ENCODE results near the gene SLC22A1. TPM values are rescaled to one million over a fixed set of nuclear protein-coding genes. Genes with fewer than 3 reads are reported as not detected.
"Not testable (repeated sequence)": the region's sequence is repeated elsewhere in the genome, so short reads cannot be mapped to it uniquely, and the experiment has no call there.

SLC22A1 gene
- total RNA-seq, 1 experiment from 2014 or later, result not detected

GRCh38 chr6:160103825-160104100 is 17.9 kb upstream of the SLC22A1 start:
- no peaks in the 10 kb centered on the region for H3K9me3 ChIP-seq (replicated peaks)
- H3K36me3 ChIP-seq, result peaks cover 46% of the 10 kb centered on the region
- no peak overlapping the region for H3K27ac ChIP-seq
- no peaks in the 10 kb centered on the region for H3K4me1 ChIP-seq (replicated peaks)
- no peak for DNase-seq (ENCODE audit: low read depth in 1 of 2, low spot score in 2 of 2)
- H3K27me3 ChIP-seq (replicated peaks), result no peaks in the 10 kb centered on the region
- H3K4me3 ChIP-seq, result no peak overlapping the region

GRCh38 chr6:160104821-160105517 is 16.6 kb upstream of the SLC22A1 start:
- H3K4me3 ChIP-seq, result no peak overlapping the region
- H3K4me1 ChIP-seq (replicated peaks), result no peaks in the 10 kb centered on the region
- H3K27ac ChIP-seq, result no peak overlapping the region
- no peaks in the 10 kb centered on the region for H3K27me3 ChIP-seq (replicated peaks)
- H3K36me3 ChIP-seq, result peaks cover 42% of the 10 kb centered on the region
- no peak for DNase-seq (ENCODE audit: low read depth in 1 of 2, low spot score in 2 of 2)
- H3K9me3 ChIP-seq (replicated peaks), result no peaks in the 10 kb centered on the region

DNA sequence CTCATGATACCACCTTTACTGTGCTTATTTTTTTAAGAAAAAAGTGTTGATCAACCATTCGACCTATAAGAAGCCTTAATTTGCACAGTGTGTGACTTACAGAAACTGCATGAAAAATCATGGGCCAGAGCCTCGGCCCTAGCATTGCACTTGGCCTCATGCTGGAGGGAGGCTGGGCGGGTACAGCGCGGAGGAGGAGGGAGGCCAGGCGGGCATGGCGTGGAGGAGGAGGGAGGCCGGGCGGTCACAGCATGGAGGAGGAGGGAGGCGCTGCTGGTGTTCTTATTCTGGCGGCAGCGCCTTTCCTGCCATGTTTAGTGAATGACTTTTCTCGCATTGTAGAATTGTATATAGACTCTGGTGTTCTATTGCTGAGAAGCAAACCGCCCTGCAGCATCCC is 15.6 kb upstream of the SLC22A1 start:
- DNase-seq (ENCODE audit: low read depth in 1 of 2, low spot score in 2 of 2), result no peak
- Histone ChIP-seq H3K36me3 (peaks cover 41% of the 10 kb centered on the region), H3K9me3 (replicated peaks) (no peaks in the 10 kb centered on the region)

GRCh38 chr6:160106701-160107100 is 14.9 kb upstream of the SLC22A1 start:
- Histone ChIP-seq H3K27me3 (replicated peaks) (no peaks in the 10 kb centered on the region), H3K27ac (no peak overlapping the region), H3K9me3 (replicated peaks) (no peaks in the 10 kb centered on the region), H3K4me1 (replicated peaks) (no peaks in the 10 kb centered on the region), H3K36me3 (peaks cover 36% of the 10 kb centered on the region), H3K4me3 (no peak overlapping the region)
- DNase-seq (ENCODE audit: low read depth in 1 of 2, low spot score in 2 of 2), result no peak

More for the DNA sequence above, 15.6 kb upstream of the SLC22A1 start:
- H3K4me1 ChIP-seq (replicated peaks), result no peaks in the 10 kb centered on the region
- no peak overlapping the region for H3K4me3 ChIP-seq
- H3K27me3 ChIP-seq (replicated peaks), result no peaks in the 10 kb centered on the region
- H3K27ac ChIP-seq, result no peak overlapping the region

- Histone ChIP-seq H3K4me3 (no peak overlapping the region), H3K36me3 (peaks cover 30% of the 10 kb centered on the region), H3K27me3 (replicated peaks) (no peaks in the 10 kb centered on the region), H3K9me3 (replicated peaks) (no peaks in the 10 kb centered on the region), H3K4me1 (replicated peaks) (no peaks in the 10 kb centered on the region), H3K27ac (no peak overlapping the region)
- DNase-seq (ENCODE audit: low read depth in 1 of 2, low spot score in 2 of 2), result no peak
Observed at GRCh38 chr6:160108077-160108476, 13.5 kb upstream of the SLC22A1 start.

GRCh38 chr6:160110586-160111123 is 11.0 kb upstream of the SLC22A1 start:
- DNase-seq (ENCODE audit: low read depth in 1 of 2, low spot score in 2 of 2), result no peak
- Histone ChIP-seq H3K27me3 (replicated peaks) (no peaks in the 10 kb centered on the region), H3K36me3 (peaks cover 10% of the 10 kb centered on the region; the same call in 1 of the 2 replicates), H3K4me3 (no peak overlapping the region), H3K27ac (no peak overlapping the region), H3K4me1 (replicated peaks) (no peaks in the 10 kb centered on the region), H3K9me3 (replicated peaks) (no peaks in the 10 kb centered on the region)

GRCh38 chr6:160111806-160112205 is 9.8 kb upstream of the SLC22A1 start:
- no peaks in the 10 kb centered on the region for H3K36me3 ChIP-seq
- H3K9me3 ChIP-seq (replicated peaks), result no peaks in the 10 kb centered on the region
- no peaks in the 10 kb centered on the region for H3K4me1 ChIP-seq (replicated peaks)
- no peak overlapping the region for H3K27ac ChIP-seq
- no peak for DNase-seq (ENCODE audit: low read depth in 1 of 2, low spot score in 2 of 2)
- no peaks in the 10 kb centered on the region for H3K27me3 ChIP-seq (replicated peaks)
- no peak overlapping the region for H3K4me3 ChIP-seq

DNA sequence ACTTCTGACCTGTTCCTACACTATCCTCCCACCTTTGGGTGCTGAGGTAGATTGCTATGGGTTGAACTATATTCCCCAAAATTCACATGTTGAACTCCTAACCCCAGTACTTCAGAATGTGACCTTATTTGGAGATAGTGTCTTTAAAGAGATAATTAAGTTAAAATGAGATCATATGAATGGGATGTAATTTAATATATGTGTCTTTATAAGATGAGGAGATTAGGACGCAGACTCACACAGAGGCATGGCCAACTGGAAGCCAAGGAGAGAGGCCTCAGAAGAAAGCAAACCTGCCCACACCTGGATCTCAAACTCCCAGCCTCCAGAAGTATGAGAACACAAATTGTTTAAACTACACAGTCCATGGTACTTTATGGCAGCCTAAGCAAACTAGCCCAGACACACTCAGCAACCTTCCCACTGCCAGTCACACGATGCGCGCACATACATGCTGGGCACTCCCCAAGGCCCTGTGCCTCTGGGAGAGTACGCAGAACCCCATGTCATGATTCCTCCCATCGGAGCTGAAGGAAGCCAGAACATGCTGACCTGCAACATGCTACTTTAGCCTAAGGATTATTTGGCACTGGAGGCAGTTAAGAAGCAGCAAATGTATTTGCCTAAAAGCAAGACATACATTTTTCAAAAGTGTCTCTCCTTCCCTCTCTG is 8.9 kb upstream of the SLC22A1 start:
- no peaks in the 10 kb centered on the region for H3K9me3 ChIP-seq (replicated peaks)
- no peak for DNase-seq (ENCODE audit: low read depth in 1 of 2, low spot score in 2 of 2)
- no peak overlapping the region for H3K4me3 ChIP-seq
- no peak overlapping the region for H3K27ac ChIP-seq
- no peaks in the 10 kb centered on the region for H3K36me3 ChIP-seq
- H3K27me3 ChIP-seq (replicated peaks), result no peaks in the 10 kb centered on the region
- no peaks in the 10 kb centered on the region for H3K4me1 ChIP-seq (replicated peaks)

GRCh38 chr6:160114536-160114935 is 7.1 kb upstream of the SLC22A1 start:
- not testable (repeated sequence) for H3K4me3 ChIP-seq; H3K36me3 ChIP-seq; DNase-seq (ENCODE audit: low read depth in 1 of 2, low spot score in 2 of 2); H3K27ac ChIP-seq; H3K4me1 ChIP-seq (replicated peaks); H3K27me3 ChIP-seq (replicated peaks); H3K9me3 ChIP-seq (replicated peaks)

DNA sequence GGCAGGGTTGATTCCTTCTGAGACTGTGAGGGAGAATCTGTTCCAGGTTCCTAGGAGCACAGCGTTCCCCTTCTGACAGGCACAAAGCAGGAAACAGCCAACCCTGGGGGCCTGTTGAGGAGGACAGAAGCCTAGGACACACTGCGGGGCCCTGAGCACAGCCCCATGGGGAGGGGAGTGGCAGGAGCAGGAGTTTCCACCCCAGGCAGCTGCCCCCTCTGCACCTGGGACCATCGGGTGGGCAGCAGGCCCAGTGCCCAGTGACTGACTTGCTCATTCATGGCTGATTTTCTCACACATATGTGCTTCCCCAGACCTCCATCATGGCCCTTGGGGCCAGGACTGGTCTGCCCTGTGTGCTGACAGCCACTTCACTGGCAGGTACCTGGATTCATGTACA is 6.2 kb upstream of the SLC22A1 start:
- Histone ChIP-seq H3K27me3 (replicated peaks) (no peaks in the 10 kb centered on the region), H3K27ac (no peak overlapping the region)
- no peak for DNase-seq (ENCODE audit: low read depth in 1 of 2, low spot score in 2 of 2)

GRCh38 chr6:160116411-160116810 is 5.2 kb upstream of the SLC22A1 start:
- no peaks in the 10 kb centered on the region for H3K9me3 ChIP-seq (replicated peaks)
- H3K27me3 ChIP-seq (replicated peaks), result no peaks in the 10 kb centered on the region
- H3K36me3 ChIP-seq, result no peaks in the 10 kb centered on the region
- DNase-seq (ENCODE audit: low read depth in 1 of 2, low spot score in 2 of 2), result no peak
- no peaks in the 10 kb centered on the region for H3K4me1 ChIP-seq (replicated peaks)
- H3K4me3 ChIP-seq, result no peak overlapping the region
- no peak overlapping the region for H3K27ac ChIP-seq

More for the DNA sequence above, 6.2 kb upstream of the SLC22A1 start:
- Histone ChIP-seq H3K4me1 (replicated peaks) (no peaks in the 10 kb centered on the region), H3K9me3 (replicated peaks) (no peaks in the 10 kb centered on the region), H3K36me3 (no peaks in the 10 kb centered on the region), H3K4me3 (no peak overlapping the region)

- Histone ChIP-seq H3K27me3 (replicated peaks) (no peaks in the 10 kb centered on the region), H3K4me1 (replicated peaks) (no peaks in the 10 kb centered on the region), H3K36me3 (no peaks in the 10 kb centered on the region), H3K27ac (no peak overlapping the region), H3K4me3 (no peak overlapping the region), H3K9me3 (replicated peaks) (no peaks in the 10 kb centered on the region)
- DNase-seq (ENCODE audit: low read depth in 1 of 2, low spot score in 2 of 2), result no peak
Observed at GRCh38 chr6:160117137-160117536, 4.5 kb upstream of the SLC22A1 start.

DNA sequence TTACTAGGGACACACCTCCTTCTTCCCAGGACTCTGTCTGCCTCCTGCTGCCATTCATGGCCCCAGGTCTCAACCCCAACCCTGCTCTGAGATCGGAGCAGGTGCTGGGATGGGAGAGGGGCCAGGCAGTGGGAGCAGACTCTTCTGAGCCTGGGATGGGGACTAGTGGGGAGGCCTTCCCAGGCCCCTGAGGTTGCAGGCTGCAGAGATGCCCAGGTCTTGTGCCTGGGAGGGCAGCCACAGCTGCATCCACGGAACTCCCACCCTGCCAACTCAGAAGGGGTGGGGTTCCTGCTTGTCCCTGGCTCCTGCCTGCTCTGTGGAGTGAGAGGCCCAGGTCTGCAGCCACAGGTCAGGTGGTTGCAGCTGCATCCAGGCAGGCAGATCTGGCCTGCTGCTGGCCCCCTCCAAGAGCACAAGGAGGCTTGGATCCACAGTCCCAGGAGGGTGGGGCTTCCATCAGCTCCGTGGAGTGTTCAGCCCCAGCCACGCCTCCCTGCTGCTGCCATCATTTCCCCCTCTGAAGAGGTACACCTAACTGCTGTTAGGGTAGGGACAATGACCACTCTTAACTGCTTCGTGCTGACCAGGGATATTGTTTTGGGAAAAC is 2.9 kb upstream of the SLC22A1 start:
- Histone ChIP-seq H3K4me3 (no peak overlapping the region), H3K9me3 (replicated peaks) (no peaks in the 10 kb centered on the region), H3K4me1 (replicated peaks) (no peaks in the 10 kb centered on the region), H3K36me3 (no peaks in the 10 kb centered on the region), H3K27me3 (replicated peaks) (no peaks in the 10 kb centered on the region), H3K27ac (no peak overlapping the region)
- DNase-seq (ENCODE audit: low read depth in 1 of 2, low spot score in 2 of 2), result no peak

GRCh38 chr6:160120087-160120486 is 1.5 kb upstream of the SLC22A1 start:
- no peak for DNase-seq (ENCODE audit: low read depth in 1 of 2, low spot score in 2 of 2)
- Histone ChIP-seq H3K36me3 (no peaks in the 10 kb centered on the region), H3K4me1 (replicated peaks) (no peaks in the 10 kb centered on the region), H3K4me3 (no peak overlapping the region), H3K9me3 (replicated peaks) (no peaks in the 10 kb centered on the region), H3K27ac (no peak overlapping the region), H3K27me3 (replicated peaks) (no peaks in the 10 kb centered on the region)

Measured in SJSA1 (cell line).